ENCODE data around the gene CPS1.

- TF ChIP-seq ARNT (IDR thresholded peaks at IDR 0.05) (no peak), HDGF (IDR thresholded peaks at IDR 0.05; ENCODE audit: borderline replicate concordance) (no peak), NFRKB (IDR thresholded peaks at IDR 0.05) (no peak), FOXA1 (IDR thresholded peaks at IDR 0.05) (no peak), ZNF384 (IDR thresholded peaks at IDR 0.05) (no peak), SP1 (IDR thresholded peaks at IDR 0.05) (no peak), FOXM1 (IDR thresholded peaks at IDR 0.05; ENCODE audit: borderline replicate concordance) (no peak), BHLHE40 (IDR thresholded peaks at IDR 0.05; ENCODE audit: borderline replicate concordance) (no peak), LEF1 (IDR thresholded peaks at IDR 0.05; ENCODE audit: borderline replicate concordance) (no peak), SUZ12 (IDR thresholded peaks at IDR 0.05) (no peak), L3MBTL2 (conservative IDR thresholded peaks at IDR 0.05) (no peak)
These were observed 2.3 kb downstream of the CPS1 start for GRCh38 chr2:210558708-210559107.

Data from HEK293T (cell line).